GM23338 (cell line): ENCODE measurements around the gene MYH6. TPM values are rescaled to one million over a fixed set of nuclear protein-coding genes. Genes with fewer than 3 reads are reported as not detected.

Experiments
- ATAC-seq: fragments of 200-7000 bp; cut with Tn5 transposase; 3 replicates; pipeline ENCODE4 v1.9.1; 2020
- DNase-seq: peaks from one replicate; pipeline ENCODE4 v3.0.0-alpha.2; 2015; ENCODE audit warnings: low spot score
- H2AFZ ChIP-seq: fragments of 200-600 bp; sonication (generic); 2 replicates; pipeline ENCODE4 v1.8.0; 2016; ENCODE audit warnings: antibody characterized with exemption, mild to moderate bottlenecking, moderate library complexity
- H3F3A ChIP-seq: fragments of 200-600 bp; sonication (generic); replicated peaks from 2 replicates; pipeline ENCODE4 v1.8.0; 2017; ENCODE audit warnings: antibody characterized with exemption, mixed run types, low read depth
- H3K27ac ChIP-seq: fragments of 200-600 bp; sonication (generic); 2 replicates; pipeline ENCODE4 v1.6.1; 2016; ENCODE audit warnings: low read depth
- H3K27me3 ChIP-seq: fragments of 200-600 bp; sonication (generic); 2 replicates; pipeline ENCODE4 v1.8.0; 2016; ENCODE audit warnings: mild to moderate bottlenecking, mixed run types, moderate library complexity; ENCODE audit not compliant: insufficient read depth
- H3K36me3 ChIP-seq: fragments of 200-600 bp; sonication (generic); 2 replicates; pipeline ENCODE4 v1.8.0; 2016; ENCODE audit warnings: mild to moderate bottlenecking; ENCODE audit not compliant: insufficient read depth
- H3K4me1 ChIP-seq: fragments of 200-600 bp; sonication (generic); 2 replicates; pipeline ENCODE4 v1.8.0; 2016; ENCODE audit warnings: mild to moderate bottlenecking, moderate library complexity; ENCODE audit not compliant: insufficient read depth
- H3K4me2 ChIP-seq: fragments of 200-600 bp; sonication (generic); 2 replicates; pipeline ENCODE4 v1.7.1; 2017; ENCODE audit warnings: mixed run types
- H3K4me3 ChIP-seq: fragments of 200-600 bp; sonication (generic); 2 replicates; pipeline ENCODE4 v1.6.1; 2016; ENCODE audit warnings: mixed run types
- H3K79me2 ChIP-seq: fragments of 200-600 bp; sonication (generic); replicated peaks from 2 replicates; pipeline ENCODE4 v1.8.0; 2017; ENCODE audit warnings: mild to moderate bottlenecking; ENCODE audit not compliant: insufficient read depth
- H3K9me2 ChIP-seq: fragments of 200-600 bp; sonication (generic); 2 replicates; pipeline ENCODE4 v1.8.0; 2017; ENCODE audit not compliant: insufficient read depth
- H4K20me1 ChIP-seq: fragments of 200-600 bp; sonication (generic); replicated peaks from 2 replicates; pipeline ENCODE4 v1.8.0; 2017; ENCODE audit warnings: mild to moderate bottlenecking; ENCODE audit not compliant: insufficient read depth
- H3K27ac Mint-ChIP-seq: 2 replicates; pipeline ENCODE4 v1.8.0; 2020; ENCODE audit warnings: inconsistent platforms, mild to moderate bottlenecking, moderate library complexity, mixed read lengths
- H3K27me3 Mint-ChIP-seq: 3 replicates; pipeline ENCODE4 v1.8.0; 2022; ENCODE audit warnings: low read depth, mild to moderate bottlenecking, moderate library complexity, mixed read lengths, inconsistent platforms; ENCODE audit not compliant: insufficient read depth, poor library complexity
- H3K36me3 Mint-ChIP-seq: 3 replicates; pipeline ENCODE4 v1.8.0; 2021; ENCODE audit warnings: low read depth, mild to moderate bottlenecking, inconsistent platforms, moderate library complexity, mixed read lengths
- H3K4me1 Mint-ChIP-seq: 3 replicates; pipeline ENCODE4 v1.8.0; 2020; ENCODE audit warnings: mild to moderate bottlenecking, inconsistent platforms, mixed read lengths
- H3K4me3 Mint-ChIP-seq: 3 replicates; pipeline ENCODE4 v1.8.0; 2021; ENCODE audit warnings: moderate library complexity, mild to moderate bottlenecking, inconsistent platforms, mixed read lengths
- H3K9me3 Mint-ChIP-seq: 3 replicates; pipeline ENCODE4 v1.8.0; 2020; ENCODE audit warnings: moderate library complexity, mild to moderate bottlenecking, inconsistent platforms, mixed read lengths
- CREB1 ChIP-seq: fragments of 250-450 bp; sonication (Bioruptor Pico); IDR thresholded peaks from 2 replicates; pipeline ENCODE4 v1.5.0; 2020; ENCODE audit warnings: low read depth, mild to moderate bottlenecking, moderate library complexity
- CTCF ChIP-seq, 2 experiments: fragments of 200-600 bp in 1 of 2; sonication (generic) in 1 of 2; conservative IDR thresholded peaks; 2 replicates each; pipeline versions ENCODE4 v1.5.1 to v1.6.1; 2016 to 2017; ENCODE audit warnings: antibody characterized with exemption in 2 of 2, low read depth in 2 of 2, mild to moderate bottlenecking in 2 of 2, moderate library complexity in 1 of 2
- ETS1 ChIP-seq: IDR thresholded peaks from 2 replicates; pipeline ENCODE4 v1.6.1; 2016; ENCODE audit warnings: antibody characterized with exemption
- EZH2 ChIP-seq: fragments of 200-600 bp; sonication (generic); IDR thresholded peaks from one replicate; pipeline ENCODE4 v1.8.0; 2017; ENCODE audit warnings: antibody characterized with exemption, mild to moderate bottlenecking, low read depth; ENCODE audit not compliant: unreplicated experiment
- EZH2phosphoT487 ChIP-seq: fragments of 200-600 bp; sonication (generic); IDR thresholded peaks from one replicate; pipeline ENCODE4 v1.8.1; 2018; ENCODE audit warnings: antibody characterized with exemption; ENCODE audit not compliant: unreplicated experiment
- JUNB ChIP-seq: IDR thresholded peaks from one replicate; pipeline ENCODE4 v1.6.1; 2016; ENCODE audit warnings: antibody characterized with exemption; ENCODE audit not compliant: unreplicated experiment
- NANOG ChIP-seq: IDR thresholded peaks from 2 replicates; pipeline ENCODE4 v1.6.1; 2016; ENCODE audit warnings: antibody characterized with exemption, borderline replicate concordance
- POLR2AphosphoS5 ChIP-seq: IDR thresholded peaks from 2 replicates; pipeline ENCODE4 v1.6.1; 2016; ENCODE audit warnings: antibody characterized with exemption, low read depth
- REST ChIP-seq: IDR thresholded peaks from one replicate; pipeline ENCODE4 v1.6.1; 2018; ENCODE audit warnings: antibody characterized with exemption; ENCODE audit not compliant: unreplicated experiment
- STAT1 ChIP-seq: IDR thresholded peaks from one replicate; pipeline ENCODE4 v1.6.1; 2016; ENCODE audit warnings: antibody characterized with exemption; ENCODE audit not compliant: unreplicated experiment
- ZNF114 ChIP-seq: fragments of 250-450 bp; sonication (Bioruptor Pico); IDR thresholded peaks from 2 replicates; pipeline ENCODE4 v1.5.0; 2020; ENCODE audit warnings: mild to moderate bottlenecking, moderate library complexity
- ZNF331 ChIP-seq: fragments of 250-450 bp; sonication (Bioruptor Pico); IDR thresholded peaks from 2 replicates; pipeline ENCODE4 v1.5.0; 2020; ENCODE audit warnings: low read depth, mild to moderate bottlenecking, moderate library complexity
- ZNF462 ChIP-seq: fragments of 250-450 bp; sonication (Bioruptor Pico); IDR thresholded peaks from 2 replicates; pipeline ENCODE4 v1.5.0; 2020; ENCODE audit warnings: mild to moderate bottlenecking, moderate library complexity
- polyA plus RNA-seq: library from polyadenylated mRNA; unstranded; fragments of >200 nt; fragmentation: Nextera tagmentation; extraction: Ambion mirVana; gene quantifications from 2 replicates; pipeline ENCODE4 v1.2.1, GENCODE V29; 2016
- total RNA-seq: library from RNA; depleted of rRNA; stranded (reverse); fragments of >200 nt; shearing (Covaris generic); gene quantifications from 2 replicates; pipeline ENCODE4 v1.2.3, GENCODE V29; 2014

Gene MYH6
- total and polyA plus RNA-seq, 2 experiments from 2014 or later: 0.03 to 0.10 TPM

GRCh38 chr14:23438101-23438971 lies 30.3 kb upstream of the MYH6 start:
- Mint-ChIP-seq H3K4me3 (no peak overlapping the region; the same call in 2 of the 3 replicates), H3K36me3 (no peaks in the 10 kb centered on the region; the same call in 2 of the 3 replicates), H3K27me3 (peaks cover 20% of the 10 kb centered on the region), H3K27ac (no peak overlapping the region; the same call in 1 of the 2 replicates), H3K4me1 (peaks cover 25% of the 10 kb centered on the region), H3K9me3 (no peaks in the 10 kb centered on the region)
- no peaks in the 10 kb centered on the region for H3K27me3 ChIP-seq
- no peaks in the 10 kb centered on the region for H3F3A ChIP-seq
- no peak for TF ChIP-seq EZH2phosphoT487
- TF ChIP-seq REST: no peak
- TF ChIP-seq ETS1: no peak
- TF ChIP-seq POLR2AphosphoS5: no peak
- no peak for TF ChIP-seq CTCF (conservative IDR thresholded peaks at IDR 0.05; ENCODE audit: low read depth in 2 of 2)
- TF ChIP-seq ZNF462 (CRISPR knock-in tag): no peak
- TF ChIP-seq EZH2: no peak
- TF ChIP-seq STAT1: no peak
- no peak for TF ChIP-seq ZNF331 (CRISPR knock-in tag)
- no peak for TF ChIP-seq ZNF114
- no peak for TF ChIP-seq JUNB
- TF ChIP-seq NANOG: no peak
- TF ChIP-seq CREB1: no peak
- peaks cover 7% of the 10 kb centered on the region; the same call in 1 of the 2 replicates for H3K9me2 ChIP-seq
- no peaks in the 10 kb centered on the region for H4K20me1 ChIP-seq
- H2AFZ ChIP-seq: peak overlapping the region; percentile 98
- ATAC-seq: peak; percentile 16
- DNase-seq: no peak
- peaks cover 19% of the 10 kb centered on the region for H3K4me1 ChIP-seq
- H3K36me3 ChIP-seq: no peaks in the 10 kb centered on the region
- no peaks in the 10 kb centered on the region for H3K79me2 ChIP-seq
- no peak overlapping the region for H3K27ac ChIP-seq
- peak overlapping the region; percentile 67 for H3K4me2 ChIP-seq
- no peak overlapping the region for H3K4me3 ChIP-seq
